RWPE2 (cell line): ENCODE measurements around the gene PRF1.

Experiments used
- ATAC-seq: fragments of 200-7000 bp; cut with Tn5 transposase; 3 replicates; pipeline ENCODE4 v1.9.1; 2021; ENCODE audit warnings: low read depth
- DNase-seq: peaks from one replicate; pipeline ENCODE4 v3.0.0-alpha.2; 2020; ENCODE audit warnings: low spot score
- H3K27ac ChIP-seq: fragments of 450-650 bp; 2 replicates; pipeline ENCODE4 v1.5.1; 2017; ENCODE audit warnings: mild to moderate bottlenecking; ENCODE audit not compliant: poor library complexity, severe bottlenecking
- H3K27me3 ChIP-seq: fragments of 250-450 bp; sonication (Bioruptor Pico); 2 replicates; pipeline ENCODE4 v1.5.1; 2021; ENCODE audit warnings: mild to moderate bottlenecking, moderate library complexity; ENCODE audit not compliant: insufficient read depth, poor library complexity, severe bottlenecking
- H3K36me3 ChIP-seq: fragments of 250-450 bp; sonication (Bioruptor Pico); 2 replicates; pipeline ENCODE4 v1.5.1; 2020; ENCODE audit warnings: low read depth, mild to moderate bottlenecking, moderate library complexity
- H3K4me1 ChIP-seq: fragments of 250-450 bp; sonication (Bioruptor Pico); 2 replicates; pipeline ENCODE4 v1.5.1; 2021; ENCODE audit warnings: mild to moderate bottlenecking, moderate library complexity; ENCODE audit not compliant: insufficient read depth, poor library complexity, severe bottlenecking
- H3K4me3 ChIP-seq: fragments of 250-450 bp; sonication (Bioruptor Pico); 2 replicates; pipeline ENCODE4 v1.5.1; 2021; ENCODE audit warnings: mild to moderate bottlenecking, moderate library complexity; ENCODE audit not compliant: severe bottlenecking
- H3K9me3 ChIP-seq: fragments of 250-450 bp; sonication (Bioruptor Pico); 2 replicates; pipeline ENCODE4 v1.5.1; 2021; ENCODE audit warnings: mild to moderate bottlenecking, moderate library complexity; ENCODE audit not compliant: severe bottlenecking
- CTCF ChIP-seq: fragments of 450-650 bp; IDR thresholded peaks from one replicate; pipeline ENCODE4 v1.5.1; 2017; ENCODE audit warnings: mild to moderate bottlenecking, moderate library complexity; ENCODE audit not compliant: poor library complexity, severe bottlenecking

The PRF1 gene

GRCh38 chr10:70596860-70597809 lies 5.4 kb downstream of the PRF1 start:
- Histone ChIP-seq H3K36me3 (no peaks in the 10 kb centered on the region), H3K4me1 (no peaks in the 10 kb centered on the region)
- ATAC-seq: no peak

DNA sequence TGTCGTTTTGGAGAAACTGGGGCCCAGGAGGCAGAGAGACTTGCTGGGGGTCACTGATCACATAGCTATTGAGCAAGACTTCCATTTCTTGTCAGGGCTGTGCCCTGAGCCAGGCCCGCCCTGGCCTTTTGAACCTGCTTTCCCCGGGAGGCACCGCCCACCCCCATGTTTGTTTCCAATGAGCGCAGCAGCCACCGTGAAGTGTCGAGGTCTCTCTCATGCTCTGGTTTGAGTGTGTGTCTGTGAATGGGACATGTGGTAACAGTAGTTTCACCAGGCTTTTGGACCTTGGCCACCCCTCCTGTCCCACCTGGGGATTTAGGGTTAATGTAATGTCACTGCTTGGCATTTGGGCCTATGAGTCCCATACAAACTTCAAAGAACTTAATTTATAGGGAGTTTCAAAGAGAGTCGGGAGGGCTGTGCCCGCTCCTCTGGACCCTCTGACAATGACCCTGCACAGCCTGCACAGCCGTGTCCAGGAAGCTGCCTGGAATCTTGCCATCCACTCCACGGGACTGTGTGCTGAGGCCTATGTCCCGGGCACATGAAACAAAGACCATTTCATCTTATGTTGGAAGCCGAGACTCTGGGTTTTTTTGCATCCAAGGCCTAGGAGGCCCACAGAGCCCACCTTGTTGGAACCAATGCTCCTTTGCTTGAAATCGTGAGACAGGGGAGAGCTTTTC lies 6.3 kb downstream of the PRF1 start:
- no peak for TF ChIP-seq CTCF
- Histone ChIP-seq H3K4me1 (no peaks in the 10 kb centered on the region), H3K4me3 (no peak overlapping the region), H3K36me3 (no peaks in the 10 kb centered on the region), H3K9me3 (no peaks in the 10 kb centered on the region), H3K27me3 (no peaks in the 10 kb centered on the region), H3K27ac (no peak overlapping the region)
- ATAC-seq (no peak), DNase-seq (no peak)

More at GRCh38 chr10:70596860-70597809, 5.4 kb downstream of the PRF1 start:
- Histone ChIP-seq H3K27me3 (no peaks in the 10 kb centered on the region), H3K9me3 (no peaks in the 10 kb centered on the region), H3K27ac (no peak overlapping the region), H3K4me3 (no peak overlapping the region)
- no peak for TF ChIP-seq CTCF
- DNase-seq: no peak

DNA sequence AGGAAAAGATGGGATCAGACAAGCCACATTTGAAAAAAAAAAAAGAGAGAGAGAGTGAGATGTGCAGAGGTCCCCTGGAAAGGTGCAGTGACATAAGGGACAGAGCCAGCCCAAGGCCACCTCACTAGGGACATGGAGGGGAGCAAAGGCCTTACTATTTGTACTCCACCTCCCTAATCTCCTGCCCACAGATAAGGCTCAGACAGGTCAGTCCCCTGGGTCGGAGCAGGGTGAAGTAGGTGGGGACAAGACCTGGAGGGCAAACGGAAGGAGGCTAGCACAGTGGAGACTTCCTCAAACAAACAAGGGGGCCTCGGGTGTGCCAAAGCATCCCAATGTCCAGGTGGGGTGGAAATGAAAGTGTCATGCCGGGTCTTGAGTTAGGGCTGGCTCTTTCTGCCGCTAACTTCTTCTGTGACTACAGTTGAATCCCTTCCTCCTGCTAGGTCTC lies 7.0 kb downstream of the PRF1 start:
- H3K4me1 ChIP-seq: no peaks in the 10 kb centered on the region
- no peak for ATAC-seq

GRCh38 chr10:70594161-70594560 lies 8.4 kb downstream of the PRF1 start:
- no peak overlapping the region for H3K27ac ChIP-seq
- ATAC-seq (no peak), DNase-seq (no peak)
- H3K27me3 ChIP-seq: no peaks in the 10 kb centered on the region
- H3K4me3 ChIP-seq: no peak overlapping the region
- no peaks in the 10 kb centered on the region for H3K9me3 ChIP-seq
- no peaks in the 10 kb centered on the region for H3K36me3 ChIP-seq
- TF ChIP-seq CTCF: no peak
- no peaks in the 10 kb centered on the region for H3K4me1 ChIP-seq

More for the DNA sequence above, 7.0 kb downstream of the PRF1 start:
- no peak for TF ChIP-seq CTCF
- Histone ChIP-seq H3K27ac (no peak overlapping the region), H3K4me3 (no peak overlapping the region), H3K36me3 (no peaks in the 10 kb centered on the region), H3K9me3 (no peaks in the 10 kb centered on the region), H3K27me3 (no peaks in the 10 kb centered on the region)
- DNase-seq: no peak
